HCT116 (cell line): ENCODE results near the gene DMBT1. TPM values are rescaled to one million over a fixed set of nuclear protein-coding genes. Genes with fewer than 3 reads are reported as not detected.

Source experiments
- ATAC-seq: fragments of 200-7000 bp; cut with Tn5 transposase; 2 replicates; pipeline ENCODE4 v1.9.1; 2020; ENCODE audit warnings: mild to moderate bottlenecking, moderate library complexity
- BruUV-seq: library from RNA; stranded (reverse); fragments of 400-500 nt; replicated peaks from 2 replicates; lab custom pipeline; 2021; lab: Mats Ljungman, UMichigan
- CTCF ChIA-PET: fragments of 300-600 bp; sonication (Branson Sonifier 250); formaldehyde crosslinking; loops from one replicate; lab custom pipeline; 2021; ENCODE audit warnings: antibody characterized with exemption; lab: Charles Lee
- POLR2A ChIA-PET: fragments of 300-600, 350-600 bp; sonication (Branson Sonifier 250); formaldehyde crosslinking; loops from one replicate; lab custom pipeline; 2021; ENCODE audit warnings: antibody characterized with exemption; lab: Charles Lee
- RAD21 ChIA-PET, 2 experiments: fragments of 300-600 bp; sonication (Branson Sonifier 250); formaldehyde crosslinking; loops; one replicate each; lab custom pipeline; 2023; ENCODE audit warnings: low total read pairs in 2 of 2; ENCODE audit not compliant: uncharacterized antibody in 2 of 2, unreplicated experiment in 2 of 2, low non-redundant PET in 1 of 2; lab: Charles Lee
- DNase-seq: peaks from one replicate; pipeline ENCODE4 v3.0.0-alpha.2; 2010; ENCODE audit warnings: low read depth, low spot score
- H2AFZ ChIP-seq: fragments of 200-600 bp; shearing (Covaris generic), sonication (generic); 2 replicates; pipeline ENCODE4 v1.6.1; 2017; ENCODE audit warnings: low read depth, mixed run types, mixed read lengths, antibody characterized with exemption, low read length; ENCODE audit not compliant: poor library complexity, severe bottlenecking
- H3K27ac ChIP-seq: 2 replicates; pipeline ENCODE4 v1.5.1; 2012; ENCODE audit warnings: low read depth, low read length
- H3K27me3 ChIP-seq: fragments of 200-600 bp; sonication (generic); 2 replicates; pipeline ENCODE4 v1.6.1; 2016; ENCODE audit warnings: mixed run types, low read length, mixed read lengths; ENCODE audit not compliant: insufficient read depth
- H3K36me3 ChIP-seq, 2 experiments: fragments of 200-500 bp in 1 of 2; fragments of 200-600 bp in 1 of 2; sonication (Bioruptor generic) in 1 of 2; sonication (generic) in 1 of 2; 2 replicates each; pipeline versions ENCODE4 v1.5.1 to v1.6.1; 2014 to 2016; ENCODE audit warnings: low read length in 2 of 2, inconsistent platforms in 1 of 2, mixed read lengths in 1 of 2, mixed run types in 1 of 2; ENCODE audit not compliant: insufficient read depth in 2 of 2, control insufficient read depth in 1 of 2
- H3K4me1 ChIP-seq, 2 experiments: fragments of 200-600 bp in 1 of 2; sonication (generic) in 1 of 2; 2 replicates each; pipeline versions ENCODE4 v1.5.1 to v1.6.1; 2012 to 2017; ENCODE audit warnings: low read length in 2 of 2, inconsistent platforms in 1 of 2, mild to moderate bottlenecking in 1 of 2, mixed read lengths in 1 of 2, mixed run types in 1 of 2, moderate library complexity in 1 of 2; ENCODE audit not compliant: insufficient read depth in 2 of 2, control insufficient read depth in 1 of 2
- H3K4me2 ChIP-seq: fragments of 200-600 bp; sonication (generic); 2 replicates; pipeline ENCODE4 v1.6.1; 2017; ENCODE audit warnings: mixed run types, low read length, mixed read lengths
- H3K4me3 ChIP-seq, 2 experiments: fragments of 200-600 bp in 1 of 2; sonication (generic) in 1 of 2; replicated peaks in 1 of 2; 2 replicates each; pipeline ENCODE4 v1.5.1; 2011 to 2016; ENCODE audit warnings: low read length in 2 of 2, control low read depth in 1 of 2, low read depth in 1 of 2, mild to moderate bottlenecking in 1 of 2, mixed read lengths in 1 of 2, mixed run types in 1 of 2
- H3K79me2 ChIP-seq: fragments of 200-600 bp; sonication (generic); 2 replicates; pipeline ENCODE4 v1.6.1; 2017; ENCODE audit warnings: mild to moderate bottlenecking, mixed run types, low read length, moderate library complexity, mixed read lengths; ENCODE audit not compliant: insufficient read depth
- H3K9ac ChIP-seq: fragments of 200-600 bp; sonication (generic); 2 replicates; pipeline ENCODE4 v1.6.1; 2016; ENCODE audit warnings: low read length, mixed read lengths
- H3K9me2 ChIP-seq: fragments of 200-600 bp; sonication (generic), shearing (Covaris generic); 2 replicates; pipeline ENCODE4 v1.6.1; 2017; ENCODE audit warnings: mixed run types, mild to moderate bottlenecking, moderate library complexity; ENCODE audit not compliant: insufficient read depth
- H3K9me3 ChIP-seq, 2 experiments: fragments of 200-500 bp in 1 of 2; fragments of 200-600 bp in 1 of 2; sonication (Bioruptor generic) in 1 of 2; sonication (generic) in 1 of 2; 2 replicates each; pipeline ENCODE4 v1.6.1; 2014 to 2017; ENCODE audit warnings: low read length in 2 of 2, mixed read lengths in 2 of 2, inconsistent platforms in 1 of 2, low read depth in 1 of 2, mild to moderate bottlenecking in 1 of 2, mixed run types in 1 of 2, moderate library complexity in 1 of 2; ENCODE audit not compliant: control insufficient read depth in 1 of 2, insufficient read depth in 1 of 2
- H4K20me1 ChIP-seq: fragments of 200-600 bp; sonication (generic), shearing (Covaris generic); 2 replicates; pipeline ENCODE4 v1.6.1; 2017; ENCODE audit warnings: mixed run types, mild to moderate bottlenecking, moderate library complexity; ENCODE audit not compliant: insufficient read depth
- EZH2 ChIP-seq: fragments of 200-600 bp; sonication (generic); IDR thresholded peaks from 2 replicates; pipeline ENCODE4 v1.6.1; 2017; ENCODE audit warnings: antibody characterized with exemption, mixed run types
- RAD21 ChIP-seq: IDR thresholded peaks from 2 replicates; pipeline ENCODE4 v1.6.1; 2012; ENCODE audit warnings: low read depth, mild to moderate bottlenecking
- SRF ChIP-seq: IDR thresholded peaks from 2 replicates; pipeline ENCODE4 v1.6.1; 2012; ENCODE audit warnings: low read depth
- intact Hi-C: fragments of 100-400 bp; cut with micrococcal nuclease; formaldehyde crosslinking; loops from 2 replicates; pipeline ENCODE4 v1.10.0; 2022
- total RNA-seq: library from RNA; stranded (reverse); gene quantifications from one replicate; pipeline ENCODE4 v1.2.1, GENCODE V29; 2021; ENCODE audit not compliant: unreplicated experiment
- TF ChIP-seq, protein P1 (sequence below), 3 experiments: fragments of 200-600 bp in 1 of 3; sonication (generic) in 1 of 3; IDR thresholded peaks in 2 of 3; conservative IDR thresholded peaks in 1 of 3; 2 replicates each; pipeline ENCODE4 v1.5.1; 2012 to 2017; ENCODE audit warnings: low read depth in 2 of 3, low read length in 2 of 3, antibody characterized with exemption in 1 of 3, borderline replicate concordance in 1 of 3, control low read depth in 1 of 3, mild to moderate bottlenecking in 1 of 3, mixed read lengths in 1 of 3, mixed run types in 1 of 3, moderate library complexity in 1 of 3; ENCODE audit not compliant: insufficient read depth in 1 of 3

Gene DMBT1
- total RNA-seq, 1 experiment from 2014 or later = 0.17 TPM

DNA sequence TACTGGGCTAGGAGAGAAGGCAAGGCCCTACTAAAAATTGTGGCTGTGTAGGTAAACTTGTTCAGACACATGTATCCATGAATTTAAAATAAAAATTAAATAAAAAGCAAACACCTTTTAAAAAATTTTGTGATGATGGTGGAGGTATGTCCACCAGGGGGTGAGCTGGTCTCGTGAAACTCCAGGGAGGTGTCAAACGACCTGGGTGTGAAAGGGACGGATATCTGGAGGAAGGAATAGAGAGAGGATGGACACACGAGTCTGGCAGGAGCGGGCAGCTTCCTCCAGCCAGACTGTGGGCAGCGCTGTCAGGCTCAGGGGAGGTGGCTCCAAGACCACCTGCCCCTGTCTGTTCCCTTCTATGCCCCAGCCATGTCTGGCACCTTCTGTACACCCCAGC, 34.8 kb upstream of the DMBT1 start:
- Histone ChIP-seq H3K9ac (no peak overlapping the region), H2AFZ (no peak overlapping the region), H3K79me2 (no peaks in the 10 kb centered on the region), H3K27me3 (peaks cover 27% of the 10 kb centered on the region; the same call in 1 of the 2 replicates), H3K9me3 (no peaks in the 10 kb centered on the region), H3K4me2 (no peak overlapping the region), H3K27ac (no peak overlapping the region), H4K20me1 (no peaks in the 10 kb centered on the region), H3K36me3 (no peaks in the 10 kb centered on the region), H3K4me1 (no peaks in the 10 kb centered on the region), H3K4me3 (no peak overlapping the region), H3K9me2 (no peaks in the 10 kb centered on the region)
- DNase-seq = peak; percentile 23
- peak; percentile 84 for ATAC-seq
- no TSS peak for BruUV-seq
- ChIA-PET POLR2A (no interaction called here), CTCF (interaction anchor here (1.0 to 1.3 kb wide), 3 partner anchors 31 to 123 kb away, joined by 3 to 6 read pairs (median 4); no protein-coding TSS in a partner anchor), RAD21 (interaction anchor here in 1 of 2 experiments (0.6 to 1.2 kb wide), 2 partner anchors 40 to 123 kb away, joined by 3 read pairs; no protein-coding TSS in a partner anchor)
- intact Hi-C loops = loop anchor here (1.0 kb wide), 2 partner anchors 40 to 179 kb away; no protein-coding TSS in a partner anchor
- TF ChIP-seq, protein P1, sequence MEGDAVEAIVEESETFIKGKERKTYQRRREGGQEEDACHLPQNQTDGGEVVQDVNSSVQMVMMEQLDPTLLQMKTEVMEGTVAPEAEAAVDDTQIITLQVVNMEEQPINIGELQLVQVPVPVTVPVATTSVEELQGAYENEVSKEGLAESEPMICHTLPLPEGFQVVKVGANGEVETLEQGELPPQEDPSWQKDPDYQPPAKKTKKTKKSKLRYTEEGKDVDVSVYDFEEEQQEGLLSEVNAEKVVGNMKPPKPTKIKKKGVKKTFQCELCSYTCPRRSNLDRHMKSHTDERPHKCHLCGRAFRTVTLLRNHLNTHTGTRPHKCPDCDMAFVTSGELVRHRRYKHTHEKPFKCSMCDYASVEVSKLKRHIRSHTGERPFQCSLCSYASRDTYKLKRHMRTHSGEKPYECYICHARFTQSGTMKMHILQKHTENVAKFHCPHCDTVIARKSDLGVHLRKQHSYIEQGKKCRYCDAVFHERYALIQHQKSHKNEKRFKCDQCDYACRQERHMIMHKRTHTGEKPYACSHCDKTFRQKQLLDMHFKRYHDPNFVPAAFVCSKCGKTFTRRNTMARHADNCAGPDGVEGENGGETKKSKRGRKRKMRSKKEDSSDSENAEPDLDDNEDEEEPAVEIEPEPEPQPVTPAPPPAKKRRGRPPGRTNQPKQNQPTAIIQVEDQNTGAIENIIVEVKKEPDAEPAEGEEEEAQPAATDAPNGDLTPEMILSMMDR (IDR thresholded peaks at IDR 0.05 in 2 of 3, conservative IDR thresholded peaks at IDR 0.05 in 1 of 3; ENCODE audit: borderline replicate concordance in 1 of 3, insufficient read depth in 1 of 3, low read depth in 2 of 3, low read length in 2 of 3) = peak; percentile 55 to 77 (median 60)
- TF ChIP-seq RAD21 (peak; percentile 79), EZH2 (no peak)

DNA sequence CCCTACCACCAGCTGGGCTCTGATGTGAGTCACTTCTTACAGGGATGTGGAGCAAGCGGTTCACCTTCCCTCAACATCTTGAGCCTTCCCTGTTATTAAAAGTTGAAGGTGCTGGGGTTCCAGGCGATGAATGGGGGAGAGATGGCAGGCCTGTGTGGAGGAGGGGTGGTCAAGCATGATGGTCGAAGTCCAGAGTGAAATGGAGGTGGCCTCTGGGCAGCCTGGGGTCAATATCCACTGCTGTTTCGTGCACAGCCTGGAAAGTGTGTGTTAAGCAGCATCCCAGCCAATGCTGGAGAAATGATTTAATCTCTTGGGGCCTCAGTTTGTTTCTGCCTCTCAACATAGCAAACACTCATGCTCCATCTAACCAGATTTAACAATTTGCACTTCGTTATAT, 33.7 kb upstream of the DMBT1 start:
- ChIA-PET CTCF (no interaction called here), POLR2A (no interaction called here)
- Histone ChIP-seq H3K27ac (no peak overlapping the region), H3K4me1 (peaks cover 0 to 5% of the 10 kb centered on the region in 2 experiments; a peak in 1 of 4 replicates), H3K4me2 (no peak overlapping the region), H3K9ac (no peak overlapping the region), H2AFZ (no peak overlapping the region), H3K4me3 (no peak overlapping the region), H4K20me1 (no peaks in the 10 kb centered on the region), H3K9me3 (no peaks in the 10 kb centered on the region), H3K36me3 (no peaks in the 10 kb centered on the region), H3K27me3 (peaks cover 26% of the 10 kb centered on the region; the same call in 1 of the 2 replicates)
- ATAC-seq = no peak
- intact Hi-C loops = no loop called here
- no TSS peak for BruUV-seq
- no peak for TF ChIP-seq SRF
- TF ChIP-seq, protein P1 (IDR thresholded peaks at IDR 0.05 in 2 of 3, conservative IDR thresholded peaks at IDR 0.05 in 1 of 3; ENCODE audit: borderline replicate concordance in 1 of 3, insufficient read depth in 1 of 3, low read depth in 2 of 3, low read length in 2 of 3) = 0 out of 6 replicates have a peak, but pooled peaks of 1 of the 3 experiments have one; percentile 3
- TF ChIP-seq, all 23 proteins: peak for 1
- no peaks in the 10 kb centered on the region for H3K9me2 ChIP-seq
- DNase-seq = no peak
- RAD21 ChIA-PET = no interaction called here
- no peaks in the 10 kb centered on the region for H3K79me2 ChIP-seq
